ENCODE data around the gene VPS35L.

GRCh38 chr16:19687279-19687678, 131.8 kb downstream of the VPS35L start:
- TF ChIP-seq POLR2AphosphoS5 (IDR thresholded peaks at IDR 0.05; ENCODE audit: low read depth) (no peak), ZNF331 (CRISPR knock-in tag; IDR thresholded peaks at IDR 0.05; ENCODE audit: low read depth) (no peak), CREB1 (CRISPR knock-in tag; IDR thresholded peaks at IDR 0.05; ENCODE audit: low read depth) (no peak)
- TF ChIP-seq, protein P1, sequence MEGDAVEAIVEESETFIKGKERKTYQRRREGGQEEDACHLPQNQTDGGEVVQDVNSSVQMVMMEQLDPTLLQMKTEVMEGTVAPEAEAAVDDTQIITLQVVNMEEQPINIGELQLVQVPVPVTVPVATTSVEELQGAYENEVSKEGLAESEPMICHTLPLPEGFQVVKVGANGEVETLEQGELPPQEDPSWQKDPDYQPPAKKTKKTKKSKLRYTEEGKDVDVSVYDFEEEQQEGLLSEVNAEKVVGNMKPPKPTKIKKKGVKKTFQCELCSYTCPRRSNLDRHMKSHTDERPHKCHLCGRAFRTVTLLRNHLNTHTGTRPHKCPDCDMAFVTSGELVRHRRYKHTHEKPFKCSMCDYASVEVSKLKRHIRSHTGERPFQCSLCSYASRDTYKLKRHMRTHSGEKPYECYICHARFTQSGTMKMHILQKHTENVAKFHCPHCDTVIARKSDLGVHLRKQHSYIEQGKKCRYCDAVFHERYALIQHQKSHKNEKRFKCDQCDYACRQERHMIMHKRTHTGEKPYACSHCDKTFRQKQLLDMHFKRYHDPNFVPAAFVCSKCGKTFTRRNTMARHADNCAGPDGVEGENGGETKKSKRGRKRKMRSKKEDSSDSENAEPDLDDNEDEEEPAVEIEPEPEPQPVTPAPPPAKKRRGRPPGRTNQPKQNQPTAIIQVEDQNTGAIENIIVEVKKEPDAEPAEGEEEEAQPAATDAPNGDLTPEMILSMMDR (conservative IDR thresholded peaks at IDR 0.05; ENCODE audit: low read depth in 2 of 2) = no peak
- TF ChIP-seq, protein P2, sequence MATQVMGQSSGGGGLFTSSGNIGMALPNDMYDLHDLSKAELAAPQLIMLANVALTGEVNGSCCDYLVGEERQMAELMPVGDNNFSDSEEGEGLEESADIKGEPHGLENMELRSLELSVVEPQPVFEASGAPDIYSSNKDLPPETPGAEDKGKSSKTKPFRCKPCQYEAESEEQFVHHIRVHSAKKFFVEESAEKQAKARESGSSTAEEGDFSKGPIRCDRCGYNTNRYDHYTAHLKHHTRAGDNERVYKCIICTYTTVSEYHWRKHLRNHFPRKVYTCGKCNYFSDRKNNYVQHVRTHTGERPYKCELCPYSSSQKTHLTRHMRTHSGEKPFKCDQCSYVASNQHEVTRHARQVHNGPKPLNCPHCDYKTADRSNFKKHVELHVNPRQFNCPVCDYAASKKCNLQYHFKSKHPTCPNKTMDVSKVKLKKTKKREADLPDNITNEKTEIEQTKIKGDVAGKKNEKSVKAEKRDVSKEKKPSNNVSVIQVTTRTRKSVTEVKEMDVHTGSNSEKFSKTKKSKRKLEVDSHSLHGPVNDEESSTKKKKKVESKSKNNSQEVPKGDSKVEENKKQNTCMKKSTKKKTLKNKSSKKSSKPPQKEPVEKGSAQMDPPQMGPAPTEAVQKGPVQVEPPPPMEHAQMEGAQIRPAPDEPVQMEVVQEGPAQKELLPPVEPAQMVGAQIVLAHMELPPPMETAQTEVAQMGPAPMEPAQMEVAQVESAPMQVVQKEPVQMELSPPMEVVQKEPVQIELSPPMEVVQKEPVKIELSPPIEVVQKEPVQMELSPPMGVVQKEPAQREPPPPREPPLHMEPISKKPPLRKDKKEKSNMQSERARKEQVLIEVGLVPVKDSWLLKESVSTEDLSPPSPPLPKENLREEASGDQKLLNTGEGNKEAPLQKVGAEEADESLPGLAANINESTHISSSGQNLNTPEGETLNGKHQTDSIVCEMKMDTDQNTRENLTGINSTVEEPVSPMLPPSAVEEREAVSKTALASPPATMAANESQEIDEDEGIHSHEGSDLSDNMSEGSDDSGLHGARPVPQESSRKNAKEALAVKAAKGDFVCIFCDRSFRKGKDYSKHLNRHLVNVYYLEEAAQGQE (IDR thresholded peaks at IDR 0.05; ENCODE audit: unreplicated experiment) = no peak
